Epithelial cell of proximal tubule (primary cell): Measurements from ENCODE around the gene ABCA12. TPM values are rescaled to one million over a fixed set of nuclear protein-coding genes. Genes with fewer than 3 reads are reported as not detected.

Experiments used
- DNase-seq: peaks from one replicate; pipeline ENCODE4 v3.0.0-alpha.2; 2011; ENCODE audit warnings: low read depth
- H3K4me3 ChIP-seq: 2 replicates; pipeline ENCODE4 v1.5.1; 2011; ENCODE audit warnings: low read depth, mild to moderate bottlenecking, low read length
- CTCF ChIP-seq: conservative IDR thresholded peaks from 2 replicates; pipeline ENCODE4 v1.5.1; 2012; ENCODE audit warnings: low read depth, mild to moderate bottlenecking, low read length
- total RNA-seq: library from RNA; depleted of rRNA; stranded (reverse); fragments of >200 nt; gene quantifications from 2 replicates; pipeline ENCODE4 v1.2.3, GENCODE V29; 2015

The ABCA12 gene
- total RNA-seq, 1 donor from 2014 or later, result 3.0 TPM

- no peak for TF ChIP-seq CTCF
- no peak for DNase-seq
- no peak overlapping the region for H3K4me3 ChIP-seq
These were observed 108.5 kb downstream of the ABCA12 start for GRCh38 chr2:215029936-215030335.

GRCh38 chr2:215028231-215028630, 110.2 kb downstream of the ABCA12 start:
- H3K4me3 ChIP-seq, result no peak overlapping the region
- no peak for DNase-seq
- no peak for TF ChIP-seq CTCF

GRCh38 chr2:215027779-215028178, 110.6 kb downstream of the ABCA12 start:
- H3K4me3 ChIP-seq, result no peak overlapping the region
- no peak for DNase-seq
- no peak for TF ChIP-seq CTCF

GRCh38 chr2:215022910-215023309, 115.5 kb downstream of the ABCA12 start:
- no peak for DNase-seq
- no peak for TF ChIP-seq CTCF
- no peak overlapping the region for H3K4me3 ChIP-seq

- DNase-seq, result peak; percentile 16
- TF ChIP-seq CTCF, result no peak
- H3K4me3 ChIP-seq, result no peak overlapping the region
These were observed 116.0 kb downstream of the ABCA12 start for GRCh38 chr2:215022418-215022817.

- H3K4me3 ChIP-seq, result no peak overlapping the region
- DNase-seq, result no peak
- no peak for TF ChIP-seq CTCF
These were observed 118.1 kb downstream of the ABCA12 start for GRCh38 chr2:215020283-215020682.

- no peak for TF ChIP-seq CTCF
- H3K4me3 ChIP-seq, result no peak overlapping the region
- DNase-seq, result no peak
These were observed 118.8 kb downstream of the ABCA12 start for GRCh38 chr2:215019521-215020145.
